ENCODE measurements around the gene METTL23.

Gene METTL23, protein sequence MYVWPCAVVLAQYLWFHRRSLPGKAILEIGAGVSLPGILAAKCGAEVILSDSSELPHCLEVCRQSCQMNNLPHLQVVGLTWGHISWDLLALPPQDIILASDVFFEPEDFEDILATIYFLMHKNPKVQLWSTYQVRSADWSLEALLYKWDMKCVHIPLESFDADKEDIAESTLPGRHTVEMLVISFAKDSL

GRCh38 chr17:76726776-76727718, at the start of gene METTL23:
Gene METTL23 (plus strand): TSS chr17:76726839. CDS start chr17:76729711, 2,872 bp downstream.
- TF ChIP-seq ZNF274 (IDR thresholded peaks at IDR 0.05; ENCODE audit: low read depth, low read length) = no peak
- H3K4me3 ChIP-seq (ENCODE audit: low read length) = peak within 1 kb of the TSS; percentile 93

DNA sequence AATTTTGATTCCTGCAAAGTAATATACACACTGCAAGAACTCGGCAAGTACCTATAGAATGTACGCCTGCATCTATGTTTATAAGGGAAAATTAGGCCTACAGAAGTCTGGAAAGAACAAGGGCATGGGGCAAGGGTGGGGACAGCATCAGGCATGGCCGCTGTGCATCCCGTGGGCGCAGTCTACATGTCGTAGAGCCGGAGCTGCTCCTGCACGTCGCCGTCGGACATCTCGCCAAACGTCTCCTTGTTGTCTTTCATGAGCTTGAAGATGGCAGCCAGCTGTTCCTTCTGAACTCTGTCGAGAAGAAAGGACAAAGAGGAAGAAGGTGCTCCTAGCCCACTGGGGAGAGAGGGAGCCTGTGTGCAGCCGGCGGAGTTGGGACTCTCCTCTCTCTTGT, 49.2 kb upstream of the METTL23 start:
- no peak for TF ChIP-seq ZNF274 (IDR thresholded peaks at IDR 0.05; ENCODE audit: low read depth, low read length)
- no peak overlapping the region for H3K4me3 ChIP-seq (ENCODE audit: low read length)

DNA sequence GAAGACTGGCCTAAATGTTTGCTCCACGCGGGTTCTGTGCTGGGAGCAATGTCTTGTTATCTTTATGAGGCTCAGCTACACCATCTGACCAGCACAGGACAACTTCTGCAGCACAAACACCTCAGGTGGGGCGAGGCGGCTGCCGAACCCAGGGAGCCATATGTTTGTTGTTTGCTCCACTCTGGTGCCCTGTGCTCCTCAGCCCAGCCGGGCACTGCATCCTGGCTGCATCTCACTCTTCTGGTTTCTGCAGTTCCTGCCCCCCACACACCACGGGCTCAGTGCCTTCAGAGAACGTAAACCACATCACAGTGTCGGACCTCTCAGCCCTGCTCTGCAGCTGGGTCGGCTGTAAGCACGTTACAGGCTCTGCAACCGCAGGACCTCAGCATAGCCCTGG, 48.3 kb upstream of the METTL23 start:
- TF ChIP-seq ZNF274 (IDR thresholded peaks at IDR 0.05; ENCODE audit: low read depth, low read length) = no peak
- H3K4me3 ChIP-seq (ENCODE audit: low read length) = no peak overlapping the region

DNA sequence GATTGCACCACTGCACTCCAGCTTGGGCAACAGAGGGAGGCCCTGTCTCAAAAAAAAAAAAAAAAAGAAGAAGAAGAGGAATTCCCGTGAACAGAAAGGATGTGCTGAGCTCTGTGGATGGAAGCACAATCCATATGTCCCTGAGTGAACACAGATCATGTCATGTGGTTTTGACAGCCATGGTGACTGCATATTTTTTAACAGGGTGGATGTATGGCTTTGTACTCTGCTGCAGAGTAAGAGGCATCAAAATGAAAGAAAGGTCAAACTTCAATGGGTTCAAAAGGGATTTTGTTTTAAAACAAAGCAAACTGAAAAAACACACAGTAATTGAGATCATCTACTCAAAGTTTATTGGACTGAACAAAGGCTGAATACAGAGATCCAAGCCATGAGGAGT, 47.4 kb upstream of the METTL23 start:
- H3K4me3 ChIP-seq (ENCODE audit: low read length) = no peak overlapping the region
- TF ChIP-seq ZNF274 (IDR thresholded peaks at IDR 0.05; ENCODE audit: low read depth, low read length) = no peak

- no peak for TF ChIP-seq ZNF274 (IDR thresholded peaks at IDR 0.05; ENCODE audit: low read depth, low read length)
- no peak overlapping the region for H3K4me3 ChIP-seq (ENCODE audit: low read length)
Measured at GRCh38 chr17:76681222-76682137, 45.2 kb upstream of the METTL23 start.

DNA sequence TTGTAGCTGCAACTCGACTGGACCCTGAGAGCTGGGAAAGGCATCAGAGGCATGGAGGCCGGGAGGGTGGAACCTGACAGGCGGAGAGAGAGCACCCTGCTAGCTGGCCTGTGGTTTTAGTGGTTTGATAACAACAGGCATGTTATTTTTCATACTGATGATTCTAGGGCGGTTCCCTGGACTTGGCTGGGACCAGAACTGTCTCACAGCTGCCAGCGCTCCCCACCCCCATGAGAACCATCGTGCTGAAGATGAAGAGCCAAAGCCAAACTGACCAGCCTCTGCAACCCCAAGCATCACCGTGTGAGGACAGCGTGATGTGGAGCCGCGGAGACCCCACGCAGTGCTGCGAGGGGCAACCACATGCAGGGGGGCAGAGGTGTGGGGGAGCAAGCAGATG, 44.3 kb upstream of the METTL23 start:
- TF ChIP-seq ZNF274 (IDR thresholded peaks at IDR 0.05; ENCODE audit: low read depth, low read length) = no peak
- no peak overlapping the region for H3K4me3 ChIP-seq (ENCODE audit: low read length)

DNA sequence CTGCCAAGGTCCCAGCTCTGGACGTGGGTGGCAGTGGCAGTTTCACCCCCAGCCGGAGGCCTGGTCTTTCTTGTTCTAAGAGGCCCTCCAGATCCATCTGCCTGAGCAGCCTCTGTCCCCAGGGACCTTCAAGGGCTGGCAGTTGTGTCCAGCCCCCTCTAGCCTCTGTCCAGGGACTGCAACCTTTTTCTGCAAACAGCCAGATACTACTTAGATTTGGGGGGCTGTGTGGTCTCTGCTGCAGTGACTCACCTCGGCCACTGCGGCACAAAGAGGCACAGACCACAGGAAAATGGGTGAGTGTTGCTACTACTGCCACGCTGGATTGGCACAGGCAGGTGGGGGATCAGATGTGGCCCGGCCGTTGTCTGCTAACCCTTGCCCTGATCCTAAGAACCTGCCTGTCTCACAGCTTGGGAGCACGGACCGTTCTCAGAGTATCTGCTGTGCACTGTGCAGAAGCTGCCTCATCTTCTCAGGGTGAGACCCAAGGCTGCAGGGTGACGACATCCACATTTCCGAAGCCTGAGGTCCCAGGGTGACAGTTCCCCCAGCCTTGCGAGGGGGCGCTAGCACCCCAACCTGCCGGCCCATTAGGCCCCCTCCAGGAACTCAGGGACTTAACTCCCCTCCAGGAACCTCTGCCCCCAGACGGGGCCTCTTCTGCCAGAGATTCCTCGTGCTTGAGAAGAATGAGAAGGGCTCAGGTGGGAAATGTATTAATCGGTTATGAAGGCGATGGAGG, 43.5 kb upstream of the METTL23 start:
- H3K4me3 ChIP-seq (ENCODE audit: low read length) = no peak overlapping the region
- TF ChIP-seq ZNF274 (IDR thresholded peaks at IDR 0.05; ENCODE audit: low read depth, low read length) = no peak

DNA sequence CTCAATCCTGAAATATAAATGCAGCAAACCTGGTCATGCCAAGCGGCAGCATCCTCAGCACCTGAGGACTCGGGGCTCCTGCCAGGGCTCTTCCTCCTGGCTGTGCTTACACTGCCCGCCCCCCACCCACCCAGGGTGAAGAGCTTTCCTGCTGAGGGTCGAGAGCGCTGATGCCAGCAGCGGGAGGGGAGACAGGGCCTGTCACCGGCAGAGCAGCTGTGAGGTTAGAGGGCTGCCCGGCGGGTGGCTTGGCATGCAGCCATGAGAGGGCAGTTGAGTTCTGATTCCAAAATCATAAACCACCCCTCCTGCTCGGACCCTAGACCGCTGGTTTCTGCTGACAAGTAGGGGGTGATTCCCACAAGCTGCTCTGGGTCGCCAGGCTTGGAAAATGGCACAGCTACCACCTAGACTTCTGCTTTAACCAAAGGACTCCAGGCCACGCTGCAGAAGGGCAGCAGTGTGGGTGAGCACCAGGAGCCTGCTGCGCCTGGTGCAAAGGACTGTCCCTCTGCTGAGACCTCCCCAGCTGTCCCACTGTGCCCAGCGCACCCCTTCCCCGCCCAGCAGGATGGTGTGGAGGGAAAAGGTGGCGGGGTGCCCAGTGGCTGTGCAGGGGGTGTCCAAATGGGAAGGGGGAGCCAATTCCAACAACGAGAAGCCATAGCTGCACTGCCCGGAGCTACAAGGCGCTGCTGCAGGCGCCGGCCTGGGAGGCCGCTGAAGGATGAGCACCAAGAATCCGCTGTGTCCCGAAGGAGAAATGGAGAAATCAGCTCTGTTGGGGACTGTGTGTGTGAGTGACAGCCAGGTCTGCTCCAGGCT, 42.5 kb upstream of the METTL23 start:
- TF ChIP-seq ZNF274 (IDR thresholded peaks at IDR 0.05; ENCODE audit: low read depth, low read length) = no peak
- no peak overlapping the region for H3K4me3 ChIP-seq (ENCODE audit: low read length)

GRCh38 chr17:76684756-76685155, 41.9 kb upstream of the METTL23 start:
- no peak for TF ChIP-seq ZNF274 (IDR thresholded peaks at IDR 0.05; ENCODE audit: low read depth, low read length)
- no peak overlapping the region for H3K4me3 ChIP-seq (ENCODE audit: low read length)

- no peak overlapping the region for H3K4me3 ChIP-seq (ENCODE audit: low read length)
- TF ChIP-seq ZNF274 (IDR thresholded peaks at IDR 0.05; ENCODE audit: low read depth, low read length) = no peak
Measured at GRCh38 chr17:76685366-76685765, 41.3 kb upstream of the METTL23 start.

- no peak for TF ChIP-seq ZNF274 (IDR thresholded peaks at IDR 0.05; ENCODE audit: low read depth, low read length)
- H3K4me3 ChIP-seq (ENCODE audit: low read length) = no peak overlapping the region
Measured at GRCh38 chr17:76685846-76686245, 40.8 kb upstream of the METTL23 start.

DNA sequence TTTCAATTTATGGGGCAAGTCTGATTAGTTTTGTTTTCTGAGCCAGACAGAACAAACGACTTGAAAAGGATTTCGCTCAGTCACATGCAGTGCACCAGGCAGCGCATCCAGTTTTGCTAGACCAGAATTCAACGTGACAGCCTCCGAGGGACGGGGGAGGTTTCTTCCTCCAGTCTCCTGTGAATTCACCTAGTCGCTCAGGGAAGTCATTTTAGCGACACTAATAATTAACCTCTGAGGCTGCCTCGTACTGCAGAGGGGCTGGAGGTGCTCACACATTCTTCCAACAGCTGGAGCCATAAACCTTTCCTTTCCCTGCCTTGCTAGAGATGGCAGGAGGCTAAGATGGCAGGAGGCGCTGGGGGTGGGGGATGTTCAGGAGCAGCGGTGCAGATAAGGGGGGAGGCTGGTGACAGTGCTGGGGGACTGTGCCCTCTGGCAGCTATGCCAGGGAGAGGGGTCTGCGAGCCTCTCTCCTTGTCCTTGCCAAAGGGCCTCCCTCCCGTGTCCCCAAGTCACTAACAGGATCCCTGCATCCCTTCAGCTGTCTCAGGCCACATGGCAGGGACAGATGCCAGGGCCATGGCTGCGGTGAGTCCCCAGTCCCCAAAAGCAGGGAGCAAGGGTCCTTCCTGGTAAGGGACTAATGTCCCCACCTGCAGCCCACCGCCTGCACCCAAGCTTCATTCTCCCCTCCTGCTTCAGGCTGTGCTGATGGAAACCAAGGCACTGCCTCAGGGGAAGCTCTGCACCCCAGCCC, 39.9 kb upstream of the METTL23 start:
- no peak for TF ChIP-seq ZNF274 (IDR thresholded peaks at IDR 0.05; ENCODE audit: low read depth, low read length)
- no peak overlapping the region for H3K4me3 ChIP-seq (ENCODE audit: low read length)
